Hepatocyte (in vitro differentiated cells): ENCODE data around the gene HNRNPA3. TPM values are rescaled to one million over a fixed set of nuclear protein-coding genes. Genes with fewer than 3 reads are reported as not detected.

Experiments
- DNase-seq: peaks from one replicate; pipeline ENCODE4 v3.0.0-alpha.2; 2016; ENCODE audit warnings: low spot score
- H2AFZ ChIP-seq: fragments of 200-600 bp; sonication (generic); 2 replicates; pipeline ENCODE4 v1.6.0; 2016; ENCODE audit warnings: antibody characterized with exemption, mild to moderate bottlenecking
- H3K27ac ChIP-seq: fragments of 200-600 bp; sonication (generic); 2 replicates; pipeline ENCODE4 v1.5.1; 2016; ENCODE audit warnings: mild to moderate bottlenecking
- H3K27me3 ChIP-seq: fragments of 200-600 bp; sonication (generic); 2 replicates; pipeline ENCODE4 v1.6.1; 2016
- H3K36me3 ChIP-seq: fragments of 200-600 bp; sonication (generic); replicated peaks from 2 replicates; pipeline ENCODE4 v1.5.1; 2016; ENCODE audit warnings: low read depth; ENCODE audit not compliant: insufficient read depth
- H3K4me1 ChIP-seq: fragments of 200-600 bp; sonication (generic); 2 replicates; pipeline ENCODE4 v1.5.1; 2016; ENCODE audit warnings: mild to moderate bottlenecking, moderate library complexity; ENCODE audit not compliant: insufficient read depth
- H3K4me2 ChIP-seq: fragments of 200-600 bp; sonication (generic); 2 replicates; pipeline ENCODE4 v1.6.0; 2016
- H3K4me3 ChIP-seq: fragments of 200-600 bp; sonication (generic); 2 replicates; pipeline ENCODE4 v1.5.1; 2016; ENCODE audit warnings: mild to moderate bottlenecking
- H3K79me2 ChIP-seq: fragments of 200-600 bp; sonication (generic); 2 replicates; pipeline ENCODE4 v1.6.0; 2017; ENCODE audit warnings: mild to moderate bottlenecking
- H3K9me2 ChIP-seq: fragments of 200-600 bp; sonication (generic); replicated peaks from 2 replicates; pipeline ENCODE4 v1.6.0; 2017; ENCODE audit warnings: mild to moderate bottlenecking; ENCODE audit not compliant: insufficient read depth
- H3K9me3 ChIP-seq: fragments of 200-600 bp; sonication (generic); 2 replicates; pipeline ENCODE4 v1.5.1; 2016; ENCODE audit warnings: low read depth, mild to moderate bottlenecking
- H4K20me1 ChIP-seq: fragments of 200-600 bp; sonication (generic); 2 replicates; pipeline ENCODE4 v1.6.0; 2016; ENCODE audit warnings: mild to moderate bottlenecking; ENCODE audit not compliant: insufficient read depth, poor library complexity, severe bottlenecking
- EZH2 ChIP-seq: fragments of 200-600 bp; sonication (generic); IDR thresholded peaks from 2 replicates; pipeline ENCODE4 v1.6.1; 2016; ENCODE audit warnings: antibody characterized with exemption, mild to moderate bottlenecking, borderline replicate concordance
- EZH2phosphoT487 ChIP-seq: fragments of 200-600 bp; sonication (generic); IDR thresholded peaks from one replicate; pipeline ENCODE4 v1.6.1; 2018; ENCODE audit warnings: antibody characterized with exemption, mild to moderate bottlenecking, low read depth, moderate library complexity; ENCODE audit not compliant: unreplicated experiment, severe bottlenecking
- WGBS: methylation state at CpG from one replicate; pipeline ENCODE4 v1.1.6; 2016; ENCODE audit warnings: low lambda C conversion rate; ENCODE audit errors: missing lambda C conversion rate; 5-methylcytosine and 5-hydroxymethylcytosine counted together
- polyA plus RNA-seq: library from polyadenylated mRNA; unstranded; fragments of >200 nt; fragmentation: Nextera tagmentation; extraction: Ambion mirVana; gene quantifications from 2 replicates; pipeline ENCODE4 v1.2.1, GENCODE V29; 2016
- total RNA-seq: library from RNA; depleted of rRNA; stranded (reverse); fragments of >200 nt; gene quantifications from 2 replicates; pipeline ENCODE4 v1.2.3, GENCODE V29; 2014
- TF ChIP-seq, protein P1 (sequence below): fragments of 200-600 bp; sonication (generic); IDR thresholded peaks from 2 replicates; pipeline ENCODE4 v1.5.1; 2016; ENCODE audit warnings: antibody characterized with exemption, mild to moderate bottlenecking; ENCODE audit not compliant: poor library complexity

Gene HNRNPA3
- total and polyA plus RNA-seq, 2 experiments from 2014 or later, result 56.1 to 59.5 TPM

DNA sequence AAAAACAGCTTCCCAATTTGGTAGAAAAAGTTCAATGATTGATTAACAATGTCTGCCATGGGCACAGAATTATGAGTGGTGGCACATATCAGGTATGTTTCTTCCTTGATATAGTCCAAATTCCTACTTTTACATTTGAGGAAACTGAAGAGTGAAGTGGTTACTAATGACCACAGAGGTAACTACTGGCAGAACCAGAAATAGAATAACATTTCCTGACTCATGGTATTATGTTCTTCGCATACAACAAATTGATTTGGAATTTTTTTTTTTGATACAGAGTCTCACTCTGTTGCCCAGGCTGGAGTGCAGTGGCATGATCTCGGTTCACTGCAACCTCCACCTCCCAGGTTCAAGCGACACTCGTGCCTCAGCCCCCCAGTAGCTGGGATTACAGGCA is 57.9 kb downstream of the HNRNPA3 start:
- H3K9me2 ChIP-seq, result no peaks in the 10 kb centered on the region
- no peak for DNase-seq
- H3K4me3 ChIP-seq, result no peak overlapping the region
- no peaks in the 10 kb centered on the region for H3K9me3 ChIP-seq
- H3K4me1 ChIP-seq, result peaks cover 41% of the 10 kb centered on the region
- H3K4me2 ChIP-seq, result no peak overlapping the region
- TF ChIP-seq EZH2, result no peak
- TF ChIP-seq, protein P1, sequence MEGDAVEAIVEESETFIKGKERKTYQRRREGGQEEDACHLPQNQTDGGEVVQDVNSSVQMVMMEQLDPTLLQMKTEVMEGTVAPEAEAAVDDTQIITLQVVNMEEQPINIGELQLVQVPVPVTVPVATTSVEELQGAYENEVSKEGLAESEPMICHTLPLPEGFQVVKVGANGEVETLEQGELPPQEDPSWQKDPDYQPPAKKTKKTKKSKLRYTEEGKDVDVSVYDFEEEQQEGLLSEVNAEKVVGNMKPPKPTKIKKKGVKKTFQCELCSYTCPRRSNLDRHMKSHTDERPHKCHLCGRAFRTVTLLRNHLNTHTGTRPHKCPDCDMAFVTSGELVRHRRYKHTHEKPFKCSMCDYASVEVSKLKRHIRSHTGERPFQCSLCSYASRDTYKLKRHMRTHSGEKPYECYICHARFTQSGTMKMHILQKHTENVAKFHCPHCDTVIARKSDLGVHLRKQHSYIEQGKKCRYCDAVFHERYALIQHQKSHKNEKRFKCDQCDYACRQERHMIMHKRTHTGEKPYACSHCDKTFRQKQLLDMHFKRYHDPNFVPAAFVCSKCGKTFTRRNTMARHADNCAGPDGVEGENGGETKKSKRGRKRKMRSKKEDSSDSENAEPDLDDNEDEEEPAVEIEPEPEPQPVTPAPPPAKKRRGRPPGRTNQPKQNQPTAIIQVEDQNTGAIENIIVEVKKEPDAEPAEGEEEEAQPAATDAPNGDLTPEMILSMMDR, result no peak
- no peak for TF ChIP-seq EZH2phosphoT487
- 98% methylated on average over 4 of the region's 4 CpGs for WGBS
- no peak overlapping the region for H2AFZ ChIP-seq
- H4K20me1 ChIP-seq, result no peaks in the 10 kb centered on the region
- H3K27ac ChIP-seq, result no peak overlapping the region
- no peaks in the 10 kb centered on the region for H3K27me3 ChIP-seq
- no peaks in the 10 kb centered on the region for H3K79me2 ChIP-seq
- H3K36me3 ChIP-seq, result no peaks in the 10 kb centered on the region

DNA sequence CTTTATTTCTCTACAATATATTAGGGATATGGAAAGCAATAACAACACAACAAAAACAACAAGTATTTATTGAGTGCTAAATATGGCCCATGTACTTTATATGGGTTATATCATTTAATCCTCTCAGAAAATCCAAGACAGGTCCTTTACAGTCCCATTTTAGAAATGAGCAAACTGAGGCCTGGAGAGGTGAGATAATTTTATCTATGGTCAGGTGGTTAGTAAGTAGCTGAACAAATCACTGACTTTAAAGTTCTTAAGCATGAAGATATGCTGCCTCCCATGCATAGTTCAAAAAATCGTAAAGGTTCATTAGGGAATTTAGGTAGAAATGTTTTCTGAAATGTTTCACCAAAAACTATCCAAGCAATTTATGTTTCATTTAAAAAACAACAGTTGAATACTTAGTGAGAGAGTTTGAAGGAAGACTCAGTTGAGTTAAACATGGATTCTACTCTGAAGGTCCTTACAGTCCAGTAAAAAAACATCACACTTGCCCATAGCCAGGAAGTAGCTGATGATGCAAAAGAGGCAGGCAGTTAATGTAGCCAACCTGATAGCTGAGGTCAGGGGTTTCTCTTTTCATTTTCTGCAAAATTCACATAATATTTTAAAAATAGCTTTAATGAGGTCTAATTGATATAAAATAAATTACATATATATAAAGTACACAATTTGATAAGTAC is 59.5 kb downstream of the HNRNPA3 start:
- Histone ChIP-seq H3K9me2 (no peaks in the 10 kb centered on the region), H3K36me3 (no peaks in the 10 kb centered on the region), H3K27ac (no peak overlapping the region), H4K20me1 (no peaks in the 10 kb centered on the region), H3K79me2 (no peaks in the 10 kb centered on the region), H3K4me2 (no peak overlapping the region), H3K9me3 (no peaks in the 10 kb centered on the region), H3K4me3 (no peak overlapping the region), H3K27me3 (no peaks in the 10 kb centered on the region), H2AFZ (no peak overlapping the region), H3K4me1 (peaks cover 25% of the 10 kb centered on the region)
- TF ChIP-seq EZH2, result no peak
- no peak for TF ChIP-seq EZH2phosphoT487
- TF ChIP-seq, protein P1, result no peak
- 86% methylated on average over 1 of the region's 1 CpG for WGBS
- no peak for DNase-seq

DNA sequence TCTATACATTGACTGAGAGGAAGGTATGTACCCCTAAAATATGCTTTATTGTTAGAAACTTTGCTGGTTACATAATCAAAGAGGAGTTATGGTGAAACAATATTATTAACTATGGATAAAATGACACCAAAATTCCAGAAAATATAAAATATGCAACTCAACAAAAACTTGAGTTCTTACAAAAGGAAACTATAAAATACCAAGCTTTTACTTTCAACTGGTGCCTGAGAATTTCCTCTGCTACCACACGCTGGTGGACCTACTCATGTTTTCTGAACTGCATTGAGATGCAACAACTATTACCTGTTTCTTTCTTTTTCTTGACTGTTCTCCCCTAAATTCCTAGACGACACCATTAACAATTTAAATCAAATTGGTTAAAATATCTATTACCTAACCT is 60.2 kb downstream of the HNRNPA3 start:
- H3K27me3 ChIP-seq, result no peaks in the 10 kb centered on the region
- H3K9me2 ChIP-seq, result no peaks in the 10 kb centered on the region
- no peaks in the 10 kb centered on the region for H3K36me3 ChIP-seq
- no peaks in the 10 kb centered on the region for H4K20me1 ChIP-seq
- DNase-seq, result no peak
- H3K4me3 ChIP-seq, result no peak overlapping the region
- peaks cover 25% of the 10 kb centered on the region for H3K4me1 ChIP-seq
- no peaks in the 10 kb centered on the region for H3K79me2 ChIP-seq
- H3K9me3 ChIP-seq, result no peaks in the 10 kb centered on the region
- 80% methylated on average over 2 of the region's 2 CpGs for WGBS
- peak overlapping the region; percentile 58 for H3K27ac ChIP-seq
- H2AFZ ChIP-seq, result no peak overlapping the region
- peak overlapping the region; percentile 57 for H3K4me2 ChIP-seq
- TF ChIP-seq EZH2, result no peak
- TF ChIP-seq, protein P1, result no peak
- no peak for TF ChIP-seq EZH2phosphoT487
